HUES6 (cell line): ENCODE results near the gene SCRG1.

Experiments used
- H3K27ac ChIP-seq: 2 replicates; pipeline ENCODE4 v1.7.0; 2013; ENCODE audit warnings: low read depth, mild to moderate bottlenecking, low read length, inconsistent platforms
- H3K27me3 ChIP-seq: 2 replicates; pipeline ENCODE4 v1.6.1; 2013; ENCODE audit warnings: low read length; ENCODE audit not compliant: control insufficient read depth, insufficient read depth
- H3K36me3 ChIP-seq: 2 replicates; pipeline ENCODE4 v1.6.1; 2013; ENCODE audit warnings: low read length; ENCODE audit not compliant: control insufficient read depth, insufficient read depth
- H3K4me1 ChIP-seq: 2 replicates; pipeline ENCODE4 v1.6.1; 2013; ENCODE audit warnings: low read length; ENCODE audit not compliant: control insufficient read depth, insufficient read depth
- H3K4me3 ChIP-seq: 2 replicates; pipeline ENCODE4 v1.5.1; 2013; ENCODE audit warnings: low read depth, low read length
- H3K9ac ChIP-seq: one replicate; pipeline ENCODE4 v1.6.1; 2013; ENCODE audit warnings: mild to moderate bottlenecking, low read length
- H3K9me3 ChIP-seq: 2 replicates; pipeline ENCODE4 v1.6.1; 2013; ENCODE audit warnings: low read depth, low read length; ENCODE audit not compliant: control insufficient read depth, insufficient read depth

SCRG1 gene

DNA sequence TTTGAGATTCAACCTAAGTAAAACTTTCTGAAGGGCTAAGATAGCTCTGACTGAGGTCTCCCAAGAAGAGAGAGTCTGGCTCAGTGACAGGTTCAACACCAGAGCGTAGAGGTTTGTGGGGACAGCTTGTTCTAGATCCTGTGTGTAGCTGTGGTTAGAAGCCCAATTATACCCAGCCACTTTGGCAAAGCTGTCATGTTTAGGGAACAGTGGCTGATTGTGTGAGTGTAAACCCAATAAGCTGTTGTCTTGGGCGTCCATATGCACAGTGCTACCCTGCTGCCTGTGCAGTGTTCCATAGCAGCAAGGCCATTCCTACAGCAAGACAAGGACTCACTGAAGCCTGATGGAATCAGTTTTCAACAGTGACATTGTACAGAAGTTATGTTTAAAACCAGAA, 11.2 kb upstream of the SCRG1 start:
- H3K9ac ChIP-seq = no peak overlapping the region
- H3K27me3 ChIP-seq = no peaks in the 10 kb centered on the region
- H3K9me3 ChIP-seq = no peaks in the 10 kb centered on the region
- no peak overlapping the region for H3K4me3 ChIP-seq
- no peaks in the 10 kb centered on the region for H3K4me1 ChIP-seq
- H3K27ac ChIP-seq = no peak overlapping the region
- no peaks in the 10 kb centered on the region for H3K36me3 ChIP-seq

DNA sequence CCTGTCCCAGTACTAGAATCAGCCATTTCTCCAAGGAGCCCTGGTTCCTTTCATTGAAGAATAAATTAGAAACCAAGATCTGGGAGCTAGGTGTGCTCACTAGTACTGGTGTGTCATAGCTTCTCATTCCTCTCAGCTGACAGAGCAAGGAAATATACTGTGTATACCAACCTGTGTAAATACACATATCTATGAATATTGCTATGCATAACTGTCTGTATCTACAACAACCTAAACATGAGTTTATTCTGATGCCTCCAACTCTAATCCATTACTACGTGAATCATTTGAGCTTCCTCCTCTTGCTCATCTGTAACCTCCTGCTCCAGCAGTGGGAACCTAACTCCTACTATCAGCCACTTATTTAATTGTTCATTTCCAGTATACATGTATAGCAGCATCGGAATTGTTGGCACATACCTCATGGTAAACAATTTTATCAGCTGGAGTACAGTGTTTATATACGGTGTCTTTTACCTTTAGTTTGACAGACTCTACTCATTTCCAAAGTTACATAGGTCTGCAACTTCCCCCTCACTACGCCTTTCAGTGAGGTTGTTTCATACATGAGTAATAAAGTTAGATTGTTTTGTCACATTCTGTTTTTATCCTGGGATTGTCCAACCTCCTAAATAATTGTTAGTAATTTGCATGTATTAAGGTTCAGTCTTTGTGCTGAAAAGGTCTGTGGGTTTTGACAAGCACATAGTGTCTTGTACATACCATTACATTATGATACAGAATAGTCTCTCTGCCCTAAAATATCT, 7.1 kb upstream of the SCRG1 start:
- Histone ChIP-seq H3K27ac (no peak overlapping the region), H3K4me1 (no peaks in the 10 kb centered on the region), H3K9ac (no peak overlapping the region), H3K36me3 (no peaks in the 10 kb centered on the region), H3K4me3 (no peak overlapping the region), H3K9me3 (no peaks in the 10 kb centered on the region), H3K27me3 (no peaks in the 10 kb centered on the region)

DNA sequence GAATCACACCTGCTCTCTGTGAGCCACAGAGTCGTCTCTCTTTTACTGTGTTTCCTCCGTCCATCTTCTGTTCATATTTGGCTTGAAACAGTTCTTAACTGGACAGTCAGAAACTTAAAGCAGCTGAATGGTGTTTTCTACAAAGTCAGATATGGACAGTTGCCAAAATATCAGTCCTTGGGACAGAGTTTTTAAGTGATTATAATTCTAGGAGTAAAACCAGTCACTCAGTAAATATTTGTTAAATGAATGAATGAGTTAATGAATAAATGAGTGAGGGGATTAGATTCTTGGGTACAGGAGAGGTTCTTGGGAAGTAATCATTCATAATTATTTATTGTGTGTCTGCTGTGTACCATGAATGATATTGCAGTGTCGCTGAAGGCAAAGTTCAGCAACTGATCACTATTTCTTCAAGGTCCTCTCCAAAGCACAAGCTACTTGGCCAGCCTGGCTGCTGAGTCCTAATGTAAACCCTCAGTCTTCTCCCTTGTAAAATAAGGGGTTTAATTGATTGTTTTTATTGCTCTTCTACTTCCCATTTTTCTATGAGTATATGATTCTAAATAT, 5.5 kb upstream of the SCRG1 start:
- Histone ChIP-seq H3K36me3 (no peaks in the 10 kb centered on the region), H3K27me3 (no peaks in the 10 kb centered on the region), H3K4me1 (no peaks in the 10 kb centered on the region), H3K27ac (no peak overlapping the region), H3K9me3 (no peaks in the 10 kb centered on the region), H3K9ac (no peak overlapping the region), H3K4me3 (no peak overlapping the region)

DNA sequence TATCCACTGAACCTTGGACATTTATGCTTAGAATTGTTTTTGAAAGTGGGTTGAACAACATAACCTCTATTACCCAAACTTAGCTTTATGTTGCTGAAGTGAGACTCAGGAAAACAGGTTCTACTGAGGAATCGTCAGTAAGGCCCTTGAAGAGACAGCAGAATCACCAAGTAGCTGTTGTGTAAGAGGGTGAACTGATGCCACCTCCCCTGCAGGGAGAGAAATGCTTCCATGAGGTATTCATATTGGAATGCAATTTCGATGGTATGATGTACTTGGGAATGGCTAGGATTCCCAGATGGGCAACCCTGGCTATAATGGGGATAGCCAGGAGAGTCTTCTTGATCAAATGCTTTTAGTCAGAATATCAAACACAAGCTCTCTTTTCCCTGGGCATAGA, 4.1 kb upstream of the SCRG1 start:
- no peak overlapping the region for H3K9ac ChIP-seq
- no peaks in the 10 kb centered on the region for H3K36me3 ChIP-seq
- no peaks in the 10 kb centered on the region for H3K9me3 ChIP-seq
- H3K27ac ChIP-seq = no peak overlapping the region
- H3K27me3 ChIP-seq = no peaks in the 10 kb centered on the region
- peaks cover 4% of the 10 kb centered on the region; the same call in 1 of the 2 replicates for H3K4me1 ChIP-seq
- H3K4me3 ChIP-seq = no peak overlapping the region

DNA sequence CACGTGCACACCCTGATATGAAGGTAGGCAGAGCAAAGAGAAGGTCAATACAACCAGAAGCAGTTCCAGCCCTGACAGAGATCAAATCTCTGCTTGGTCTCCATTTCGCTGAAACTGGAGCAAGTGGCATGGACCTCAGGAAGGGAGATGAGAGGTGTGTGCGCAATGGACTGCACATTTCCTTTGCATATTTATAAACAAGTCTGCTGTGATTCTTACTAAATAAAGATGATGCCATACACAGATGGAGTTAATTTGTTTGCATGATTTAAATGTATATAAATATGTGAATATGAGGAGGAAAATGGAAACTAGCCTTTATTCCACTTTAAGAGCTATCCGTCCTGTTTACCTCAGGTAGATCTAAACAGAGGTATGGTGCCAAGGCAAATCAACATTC, 2.1 kb upstream of the SCRG1 start:
- Histone ChIP-seq H3K9me3 (no peaks in the 10 kb centered on the region), H3K27me3 (no peaks in the 10 kb centered on the region), H3K36me3 (no peaks in the 10 kb centered on the region), H3K4me3 (no peak overlapping the region), H3K9ac (no peak overlapping the region), H3K4me1 (peaks cover 4% of the 10 kb centered on the region; the same call in 1 of the 2 replicates), H3K27ac (no peak overlapping the region)

DNA sequence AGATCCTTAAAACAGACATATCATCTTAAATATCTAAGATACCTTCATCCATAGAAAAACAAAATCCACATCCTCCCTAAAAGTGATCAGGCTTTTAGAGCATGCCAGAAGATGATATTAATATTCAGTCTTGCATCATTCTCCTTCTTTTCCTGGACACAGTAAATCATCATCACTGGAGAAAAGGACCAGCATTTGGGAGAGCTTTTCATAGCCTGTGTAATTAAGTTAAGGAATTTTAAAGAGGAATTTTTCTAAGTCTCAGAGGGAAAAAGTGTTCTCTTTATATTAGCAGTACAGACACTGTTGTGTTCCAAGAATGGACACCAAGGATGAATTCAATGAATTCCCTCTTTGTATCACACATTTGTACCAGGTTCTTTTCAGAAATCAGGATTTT, 696 bp downstream of the SCRG1 start:
- Histone ChIP-seq H3K4me3 (no peak overlapping the region), H3K9ac (no peak overlapping the region), H3K27me3 (no peaks in the 10 kb centered on the region), H3K9me3 (no peaks in the 10 kb centered on the region), H3K27ac (no peak overlapping the region), H3K4me1 (peaks cover 4% of the 10 kb centered on the region; the same call in 1 of the 2 replicates), H3K36me3 (no peaks in the 10 kb centered on the region)

DNA sequence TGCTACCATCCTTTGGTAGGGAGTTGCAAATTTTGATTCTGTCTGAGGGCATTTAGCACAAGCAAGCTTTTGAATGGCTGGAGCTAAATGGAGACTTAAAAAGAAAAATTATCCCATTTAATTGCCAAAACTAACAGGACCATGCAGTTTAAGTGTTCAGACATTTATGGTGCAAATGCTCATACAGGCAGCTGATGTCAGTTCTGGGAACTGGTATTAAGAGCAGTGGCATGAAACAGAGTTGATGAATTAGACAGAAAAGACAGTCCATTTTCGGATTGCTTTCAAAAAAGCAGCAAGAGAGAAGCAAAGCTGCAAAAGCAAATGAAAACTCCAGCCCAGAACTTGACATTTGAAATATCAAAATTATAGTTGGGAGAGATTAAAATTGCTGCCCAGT, 1.3 kb downstream of the SCRG1 start:
- H3K4me3 ChIP-seq = no peak overlapping the region
- H3K9ac ChIP-seq = no peak overlapping the region

DNA sequence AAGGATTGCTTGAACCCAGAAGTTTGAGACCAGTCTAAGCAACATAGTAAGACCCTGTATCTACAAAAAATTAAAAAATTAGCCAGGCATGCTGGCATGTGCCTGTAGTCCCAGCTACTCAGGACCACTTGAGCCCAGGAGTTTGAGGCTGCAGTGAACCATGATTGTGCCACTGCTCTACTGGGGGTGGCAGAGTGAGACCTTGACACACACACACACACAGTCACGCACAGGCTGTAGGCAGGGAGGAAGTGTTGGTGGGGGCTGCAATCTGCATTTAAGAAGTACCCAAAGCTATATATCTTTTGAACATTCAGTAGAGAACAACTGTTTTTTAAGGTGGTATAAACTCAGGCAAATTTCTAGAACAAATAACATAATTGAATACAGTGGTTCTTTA, 7.2 kb downstream of the SCRG1 start:
- H3K9ac ChIP-seq = no peak overlapping the region
- H3K27ac ChIP-seq = no peak overlapping the region
- H3K36me3 ChIP-seq = no peaks in the 10 kb centered on the region
- H3K27me3 ChIP-seq = no peaks in the 10 kb centered on the region
- H3K9me3 ChIP-seq = no peaks in the 10 kb centered on the region
- no peaks in the 10 kb centered on the region for H3K4me1 ChIP-seq
- no peak overlapping the region for H3K4me3 ChIP-seq

More for the DNA sequence above, 1.3 kb downstream of the SCRG1 start:
- H3K27ac ChIP-seq = no peak overlapping the region
- H3K36me3 ChIP-seq = no peaks in the 10 kb centered on the region
- H3K4me1 ChIP-seq = peaks cover 4% of the 10 kb centered on the region; the same call in 1 of the 2 replicates
- no peaks in the 10 kb centered on the region for H3K27me3 ChIP-seq
- H3K9me3 ChIP-seq = no peaks in the 10 kb centered on the region

DNA sequence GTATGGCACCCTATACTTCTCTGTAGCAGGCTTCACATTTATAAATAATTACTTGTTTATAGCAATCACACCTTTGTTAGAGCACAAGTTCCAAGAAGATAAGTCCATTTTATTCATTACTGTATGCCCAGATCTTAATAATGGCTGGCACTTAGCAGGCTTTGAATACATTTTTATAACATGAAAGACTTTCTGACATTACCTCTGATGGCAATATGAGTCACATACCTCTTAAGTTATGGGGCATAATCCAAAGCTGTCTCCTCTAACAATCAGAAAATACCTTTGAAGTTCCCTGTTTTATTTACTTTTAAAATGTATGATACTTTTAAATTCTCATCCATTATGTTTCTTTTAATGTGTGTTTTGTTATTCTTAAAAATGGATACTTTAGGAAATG, 12.2 kb downstream of the SCRG1 start:
- Histone ChIP-seq H3K4me1 (0 out of 2 replicates have a peak, but pooled peaks cover 2% of the 10 kb centered on the region), H3K27me3 (no peaks in the 10 kb centered on the region), H3K9ac (no peak overlapping the region), H3K4me3 (no peak overlapping the region), H3K9me3 (no peaks in the 10 kb centered on the region), H3K27ac (no peak overlapping the region), H3K36me3 (no peaks in the 10 kb centered on the region)

DNA sequence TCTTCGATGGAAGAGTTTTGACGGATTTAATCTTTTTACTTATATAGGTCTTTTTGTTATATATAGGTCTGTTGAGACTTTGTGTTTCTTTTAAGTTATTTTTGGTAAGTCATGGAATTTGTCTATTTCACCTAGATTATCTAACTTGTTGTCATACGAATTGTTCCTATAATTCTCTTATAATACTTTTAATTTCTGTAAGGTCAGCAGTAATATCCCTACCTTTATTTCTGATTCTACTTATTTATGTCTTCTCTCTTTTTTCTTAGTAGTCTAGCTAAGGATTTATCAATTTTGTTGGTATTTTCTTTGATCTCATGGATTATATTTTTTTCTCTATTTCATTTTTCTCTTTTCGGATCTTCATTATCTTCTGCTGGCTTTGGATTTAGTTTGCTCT, 16.6 kb downstream of the SCRG1 start:
- Histone ChIP-seq H3K4me3 (no peak overlapping the region), H3K36me3 (no peaks in the 10 kb centered on the region), H3K9me3 (no peaks in the 10 kb centered on the region), H3K27ac (no peak overlapping the region), H3K4me1 (peaks cover 8% of the 10 kb centered on the region; the same call in 1 of the 2 replicates), H3K9ac (no peak overlapping the region), H3K27me3 (no peaks in the 10 kb centered on the region)

DNA sequence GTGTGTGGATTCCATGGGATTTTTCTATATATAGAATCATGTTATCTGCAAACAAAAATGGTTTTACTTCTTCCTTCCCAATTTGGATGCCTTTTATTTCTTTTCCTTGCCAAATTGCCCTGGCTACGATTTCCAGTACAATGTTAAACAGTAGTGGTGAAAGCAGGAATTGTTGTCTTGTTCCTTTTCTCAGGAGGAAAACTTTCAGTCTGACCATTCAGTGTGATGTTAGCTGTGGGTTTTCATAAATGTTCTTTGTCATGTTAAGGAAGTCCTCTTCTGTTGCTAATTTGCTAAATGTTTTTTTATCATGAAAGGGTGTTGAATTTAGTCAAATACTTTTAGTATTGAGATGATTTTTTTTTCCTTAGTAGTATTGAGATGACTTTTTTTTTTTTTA, 17.3 kb downstream of the SCRG1 start:
- Histone ChIP-seq H3K27ac (no peak overlapping the region), H3K4me3 (no peak overlapping the region), H3K4me1 (peaks cover 8% of the 10 kb centered on the region; the same call in 1 of the 2 replicates), H3K9ac (no peak overlapping the region), H3K36me3 (no peaks in the 10 kb centered on the region), H3K9me3 (no peaks in the 10 kb centered on the region), H3K27me3 (no peaks in the 10 kb centered on the region)
